Measurements from ENCODE around the gene ALG8. TPM values are rescaled to one million over a fixed set of nuclear protein-coding genes. Genes with fewer than 3 reads are reported as not detected.
A peak's percentile ranks its signal among the peaks of the same experiment; 100 is the strongest.
"Not testable (repeated sequence)": the region's sequence is repeated elsewhere in the genome, so short reads cannot be mapped to it uniquely, and the experiment has no call there.

Gene ALG8
- total RNA-seq (2014; rRNA removed; shearing (Covaris generic)), result 118 and 124 TPM in 2 replicates
- 66.5 and 74.4 TPM in 2 replicates for polyA plus RNA-seq (2015; cell fraction: cytosol; rRNA removed)
- 43.7 and 50.1 TPM in 2 replicates for polyA plus RNA-seq (2015; cell fraction: nucleus; rRNA removed)

- in situ Hi-C loops (cut with HindIII; ENCODE audit: low pct_unique_long_range_greater_than_20kb, low sequenced_read_pairs), result no loop called here
Observed at GRCh38 chr11:78139422-78140391, at the start of gene ALG8. Gene ALG8, minus strand, starts transcription at chr11:78139626. Its CDS starts 38 bp downstream, at chr11:78139588.

GRCh38 chr11:78188286-78189173 lies 49.1 kb upstream of the ALG8 start, which contains the start of the genes KCTD21 and USP35:
Gene KCTD21, minus strand, starts transcription at chr11:78188626. Its CDS starts 14,072 bp downstream, at chr11:78174554.
Gene USP35, plus strand, starts transcription at chr11:78188919. Its CDS starts 7,327 bp downstream, at chr11:78196246.
- in situ Hi-C loops (cut with HindIII; ENCODE audit: low pct_unique_long_range_greater_than_20kb, low sequenced_read_pairs), result no loop called here

More at GRCh38 chr11:78139422-78140391, at the start of gene ALG8:
- peak; percentile 92 for DNase-seq (ENCODE audit: low read depth, low spot score)

GRCh38 chr11:78187366-78188285 lies 48.2 kb upstream of the ALG8 start:
- in situ Hi-C loops (cut with HindIII; ENCODE audit: low pct_unique_long_range_greater_than_20kb, low sequenced_read_pairs), result no loop called here
- DNase-seq (ENCODE audit: low read depth, low spot score), result no peak

More at GRCh38 chr11:78188286-78189173, 49.1 kb upstream of the ALG8 start, which contains the start of the genes KCTD21 and USP35:
- DNase-seq (ENCODE audit: low read depth, low spot score), result peak; percentile 96

DNA sequence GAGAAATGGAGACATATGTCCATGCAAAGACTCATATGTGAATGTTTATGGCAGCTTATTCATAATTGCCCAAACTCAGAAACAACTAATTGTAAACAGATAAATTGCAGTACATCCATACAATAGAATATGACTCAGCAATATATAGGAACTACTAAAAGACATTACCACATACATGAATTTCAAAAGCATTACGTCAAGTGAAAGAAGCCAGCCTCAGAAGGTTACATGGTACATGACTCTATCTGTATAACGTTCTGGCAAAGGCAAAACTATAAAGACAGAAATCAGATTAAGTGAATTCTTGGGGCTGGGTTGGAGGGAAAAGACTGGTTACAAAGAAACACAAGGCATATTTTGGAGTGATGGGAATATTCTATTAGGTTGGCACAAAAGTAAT lies 41.8 kb upstream of the ALG8 start:
- in situ Hi-C loops (cut with HindIII; ENCODE audit: low pct_unique_long_range_greater_than_20kb, low sequenced_read_pairs), result no loop called here
- no peak for DNase-seq (ENCODE audit: low read depth, low spot score)

DNA sequence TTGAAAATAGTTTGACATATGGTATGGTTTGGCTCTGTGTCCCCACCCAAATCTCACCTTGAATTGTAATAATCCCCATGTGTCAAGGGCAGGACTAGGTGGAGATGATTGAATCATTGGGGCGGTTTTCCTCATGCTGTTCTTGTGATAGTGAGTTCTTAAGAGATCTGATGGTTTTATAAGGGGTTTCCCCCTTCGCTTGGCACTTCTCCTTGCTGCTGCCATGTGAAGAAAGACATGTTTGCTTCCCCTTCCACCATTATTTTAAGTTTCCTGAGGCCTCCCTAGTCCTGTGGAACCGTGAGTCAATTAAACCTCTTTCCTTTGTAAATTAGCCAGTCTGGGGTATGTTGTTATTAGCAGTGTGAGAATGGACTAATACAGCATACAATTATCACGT lies 41.3 kb upstream of the ALG8 start:
- DNase-seq (ENCODE audit: low read depth, low spot score), result no peak
- in situ Hi-C loops (cut with HindIII; ENCODE audit: low pct_unique_long_range_greater_than_20kb, low sequenced_read_pairs), result no loop called here

DNA sequence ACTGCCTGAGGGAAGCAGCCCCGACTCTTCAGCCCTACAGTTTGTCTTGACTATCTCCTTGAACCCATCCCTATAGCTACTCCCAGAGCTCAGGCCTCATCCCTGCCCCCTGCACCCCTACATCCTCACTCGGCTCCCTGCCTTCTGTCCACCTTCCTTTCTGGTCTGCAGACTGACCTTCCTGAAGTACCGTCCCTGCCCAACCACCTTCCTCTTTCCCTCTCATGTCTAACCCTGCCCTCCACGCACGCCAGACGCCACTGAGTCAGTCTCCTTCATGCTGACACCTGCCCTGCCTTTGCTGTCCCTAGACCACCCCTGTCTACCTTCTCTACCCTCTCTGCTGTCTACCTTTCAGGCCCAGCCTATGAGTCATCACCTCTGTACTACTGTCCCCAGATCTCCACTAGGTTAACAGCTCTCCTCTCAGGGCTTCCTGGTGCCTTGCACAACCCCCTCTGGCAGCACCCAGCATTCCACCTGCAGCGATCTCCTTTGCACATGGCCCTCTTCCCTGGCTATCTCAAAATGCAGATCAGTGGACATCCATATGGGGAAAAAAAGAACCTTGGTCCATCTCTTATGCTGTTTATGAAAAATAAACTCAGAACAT lies 40.1 kb upstream of the ALG8 start:
- DNase-seq (ENCODE audit: low read depth, low spot score), result no peak
- in situ Hi-C loops (cut with HindIII; ENCODE audit: low pct_unique_long_range_greater_than_20kb, low sequenced_read_pairs), result no loop called here

DNA sequence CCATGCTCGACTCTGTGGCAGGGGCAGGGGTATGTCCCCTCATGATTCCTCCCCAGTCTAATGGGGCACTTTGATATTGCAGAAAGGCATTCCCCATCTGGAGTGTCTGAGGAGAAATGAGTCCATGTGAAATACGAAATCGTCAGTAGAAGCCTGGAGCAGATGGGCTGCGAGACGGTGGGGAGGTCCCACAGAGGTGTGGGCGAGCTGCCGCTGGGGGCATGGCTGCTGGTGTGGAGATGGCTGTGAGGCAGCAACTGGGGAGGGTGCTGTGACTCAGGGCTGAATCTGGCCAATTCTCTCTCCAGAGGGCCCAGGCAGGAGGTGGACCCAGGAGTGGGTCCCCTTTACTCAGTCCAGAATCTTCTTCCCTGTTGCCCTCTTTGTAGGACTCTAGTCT lies 37.8 kb upstream of the ALG8 start:
- DNase-seq (ENCODE audit: low read depth, low spot score), result no peak
- in situ Hi-C loops (cut with HindIII; ENCODE audit: low pct_unique_long_range_greater_than_20kb, low sequenced_read_pairs), result no loop called here

- no peak for DNase-seq (ENCODE audit: low read depth, low spot score)
- in situ Hi-C loops (cut with HindIII; ENCODE audit: low pct_unique_long_range_greater_than_20kb, low sequenced_read_pairs), result no loop called here
Observed at GRCh38 chr11:78176605-78177141, 37.2 kb upstream of the ALG8 start.

- in situ Hi-C loops (cut with HindIII; ENCODE audit: low pct_unique_long_range_greater_than_20kb, low sequenced_read_pairs); DNase-seq (ENCODE audit: low read depth, low spot score): not testable (repeated sequence)
Observed at GRCh38 chr11:78175862-78176261, 36.4 kb upstream of the ALG8 start.

GRCh38 chr11:78171951-78172350 lies 32.5 kb upstream of the ALG8 start:
- in situ Hi-C loops (cut with HindIII; ENCODE audit: low pct_unique_long_range_greater_than_20kb, low sequenced_read_pairs), result no loop called here
- no peak for DNase-seq (ENCODE audit: low read depth, low spot score)

DNA sequence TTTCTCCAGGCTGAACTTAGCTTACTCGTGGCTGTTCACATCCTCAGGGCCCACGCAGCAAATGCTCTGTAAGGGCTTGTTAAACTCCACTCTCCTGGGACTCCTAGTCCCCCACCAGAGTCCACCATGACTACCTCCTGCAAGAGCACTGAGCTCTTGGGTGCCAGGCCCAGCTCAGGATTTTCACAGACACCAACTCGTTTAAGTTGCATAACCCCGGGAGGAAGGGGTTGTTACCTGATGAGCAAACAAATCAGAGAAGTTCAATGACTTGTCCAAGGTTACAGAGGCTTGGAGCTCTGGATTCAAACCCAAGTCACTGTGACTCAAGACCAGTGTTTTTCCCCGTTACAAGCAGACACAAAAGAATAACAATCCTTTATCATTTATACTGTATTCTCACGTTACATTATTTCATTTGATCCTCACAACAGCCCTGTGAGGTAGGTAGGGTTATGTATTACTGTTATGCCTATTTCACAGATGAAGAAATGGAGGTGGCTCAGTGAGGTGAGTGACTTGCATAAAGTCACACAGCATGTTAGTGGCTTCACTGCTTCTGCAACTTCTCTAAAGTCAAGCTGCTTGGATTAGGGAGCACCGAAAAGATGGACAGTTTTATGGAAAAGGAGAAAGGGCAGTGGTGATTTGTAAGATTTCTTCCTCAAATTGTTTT lies 31.6 kb upstream of the ALG8 start:
- no peak for DNase-seq (ENCODE audit: low read depth, low spot score)
- in situ Hi-C loops (cut with HindIII; ENCODE audit: low pct_unique_long_range_greater_than_20kb, low sequenced_read_pairs), result no loop called here

DNA sequence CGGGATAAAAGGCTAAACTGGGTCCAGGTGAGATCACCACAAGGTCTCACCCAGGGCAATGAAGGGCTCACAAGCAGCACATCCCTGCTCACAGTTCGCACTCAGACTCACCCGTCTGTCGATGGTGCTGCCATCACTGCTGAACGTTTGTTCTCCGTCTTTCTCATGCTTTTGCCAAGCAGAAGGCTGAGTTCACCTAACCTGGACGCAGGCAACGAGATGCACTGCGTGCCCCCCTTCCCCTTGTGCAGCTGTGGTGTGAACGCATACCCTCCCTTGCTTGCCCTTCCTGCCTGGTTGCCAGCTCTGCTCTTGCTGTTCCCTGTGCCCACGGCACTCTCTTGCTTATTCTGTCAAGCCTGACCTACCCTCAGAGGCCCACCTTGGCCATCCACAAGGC lies 31.0 kb upstream of the ALG8 start:
- in situ Hi-C loops (cut with HindIII; ENCODE audit: low pct_unique_long_range_greater_than_20kb, low sequenced_read_pairs), result no loop called here
- no peak for DNase-seq (ENCODE audit: low read depth, low spot score)

DNA sequence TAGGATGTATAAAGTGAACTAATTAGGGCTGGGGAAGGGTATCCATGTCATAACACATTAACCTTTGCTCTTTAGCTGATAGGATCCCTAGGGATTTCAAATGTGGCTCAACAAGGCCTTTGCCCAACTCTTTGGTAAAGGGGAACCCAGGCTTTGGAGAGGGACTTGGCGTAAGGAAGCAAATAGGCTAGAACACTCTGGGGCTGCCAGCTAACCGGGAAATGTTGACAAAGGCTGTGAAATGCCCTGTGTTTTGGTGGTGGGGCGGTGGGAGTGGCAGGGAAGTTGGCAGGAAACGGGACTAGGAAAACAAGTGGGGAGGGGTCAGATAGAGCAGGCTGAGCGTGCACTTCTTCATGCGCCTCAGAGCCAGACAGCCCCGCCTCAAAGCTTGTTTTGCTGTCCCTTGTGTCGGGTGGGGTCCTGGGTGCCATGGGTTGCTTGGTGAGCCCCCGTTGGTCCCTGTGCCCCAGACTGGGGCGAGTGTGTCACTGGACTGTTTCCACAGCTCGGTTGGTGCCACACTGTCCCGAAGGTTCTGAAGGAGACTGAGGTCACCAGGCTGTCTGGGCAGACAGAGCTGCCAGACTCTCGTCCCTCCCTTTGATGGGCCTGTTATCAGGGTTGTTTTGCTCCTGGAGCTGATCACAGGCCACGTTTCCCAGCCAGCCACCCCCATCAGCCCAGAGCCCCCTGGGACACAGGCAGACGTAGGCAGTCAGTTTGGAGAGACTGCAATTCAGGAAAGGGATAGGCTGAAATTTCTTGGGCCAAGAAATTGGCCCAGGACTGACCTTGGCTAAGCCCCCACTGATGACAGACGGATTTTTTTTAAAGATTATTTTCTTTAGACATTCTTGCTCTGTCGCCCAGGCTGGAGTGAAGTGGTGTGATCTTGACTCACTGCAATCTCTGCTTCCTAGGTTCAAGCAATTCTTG lies 29.4 kb upstream of the ALG8 start:
- no peak for DNase-seq (ENCODE audit: low read depth, low spot score)

DNA sequence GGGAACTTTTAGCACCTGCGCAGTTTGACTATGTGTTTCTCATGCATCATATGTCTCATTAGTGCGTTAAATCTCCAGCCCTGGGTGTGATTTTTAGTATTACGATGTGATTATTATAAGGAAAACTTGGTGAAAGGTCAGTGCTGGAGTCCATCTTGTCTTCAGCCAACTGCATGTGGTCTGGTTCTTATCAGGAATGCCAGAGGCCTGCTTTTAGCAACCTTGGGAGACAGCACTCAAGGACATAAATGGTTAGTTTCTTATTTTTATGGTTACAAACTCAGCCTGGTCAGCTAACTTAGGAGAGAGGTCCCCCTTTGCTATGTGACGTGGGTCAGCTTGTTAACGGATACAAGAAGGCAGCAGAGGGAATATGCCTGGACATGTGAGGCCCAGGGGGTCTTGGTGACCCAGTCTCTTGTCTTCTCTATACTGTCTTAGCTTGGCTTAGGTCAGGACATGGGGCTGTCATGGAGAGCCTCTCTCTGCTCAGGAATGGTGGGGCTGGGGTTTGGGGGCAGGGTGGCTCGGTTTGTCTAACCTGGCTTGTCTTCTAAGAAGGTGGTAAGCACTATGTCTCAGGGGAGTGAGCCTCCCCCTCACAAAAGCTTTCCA lies 27.5 kb upstream of the ALG8 start:
- no peak for DNase-seq (ENCODE audit: low read depth, low spot score)
- in situ Hi-C loops (cut with HindIII; ENCODE audit: low pct_unique_long_range_greater_than_20kb, low sequenced_read_pairs), result no loop called here

More for the DNA sequence above, 29.4 kb upstream of the ALG8 start:
- in situ Hi-C loops (cut with HindIII; ENCODE audit: low pct_unique_long_range_greater_than_20kb, low sequenced_read_pairs), result no loop called here
